GM12878 (cell line): ENCODE measurements around the gene PEAR1. TPM values are rescaled to one million over a fixed set of nuclear protein-coding genes. Genes with fewer than 3 reads are reported as not detected.

Source experiments
- ATAC-seq: fragments of 200-7000 bp; cut with Tn5 transposase; 3 replicates; pipeline ENCODE4 v1.9.1; 2020; ENCODE audit warnings: mild to moderate bottlenecking, moderate library complexity
- BruUV-seq: library from RNA; stranded (reverse); fragments of 400-500 nt; replicated peaks from 2 replicates; lab custom pipeline; 2021; lab: Mats Ljungman, UMichigan
- CTCF ChIA-PET: fragments of 300-600 bp; sonication (Branson Sonifier 250); formaldehyde crosslinking; extraction: SDS; loops from one replicate; lab custom pipeline; 2021; ENCODE audit warnings: inconsistent platforms; lab: Yijun Ruan, JAX
- POLR2A ChIA-PET: fragments of 350-600 bp; formaldehyde crosslinking; extraction: SDS; loops from one replicate; lab custom pipeline; 2021; ENCODE audit warnings: inconsistent platforms; lab: Charles Lee
- RAD21 ChIA-PET: fragments of 300-600 bp; sonication (Branson Sonifier 250); formaldehyde crosslinking; loops from one replicate; lab custom pipeline; 2023; ENCODE audit warnings: antibody characterized with exemption; ENCODE audit not compliant: unreplicated experiment; lab: Charles Lee
- SMC1A ChIA-PET: fragments of 300-600 bp; sonication (Branson Sonifier 250); formaldehyde crosslinking; loops from one replicate; lab custom pipeline; 2023; ENCODE audit not compliant: unreplicated experiment, uncharacterized antibody; lab: Charles Lee
- DNase-seq: peaks from one replicate; pipeline ENCODE4 v3.0.0-alpha.2; 2011; ENCODE audit warnings: low read depth, low spot score
- FAIRE-seq: peaks from 3 replicates; lab custom pipeline; 2011; peaks lifted over from hg19 to GRCh38; lab: Jason Lieb, UNC
- H2AFZ ChIP-seq: 2 replicates; pipeline ENCODE4 v1.6.0; 2011; ENCODE audit warnings: low read depth, low read length, control low read depth; ENCODE audit not compliant: control insufficient read depth
- H3K27ac ChIP-seq: 2 replicates; pipeline ENCODE4 v1.5.1; 2011; ENCODE audit warnings: control low read depth; ENCODE audit not compliant: control insufficient read depth, insufficient read depth
- H3K27me3 ChIP-seq, 2 experiments: replicated peaks in 1 of 2; 2 replicates each; pipeline versions ENCODE4 v1.6.0 to v1.6.1; 2011; ENCODE audit warnings: low read length in 1 of 2; ENCODE audit not compliant: control insufficient read depth in 2 of 2, insufficient read depth in 2 of 2
- H3K36me3 ChIP-seq, 2 experiments: 2 replicates each; pipeline ENCODE4 v1.5.1; 2011; ENCODE audit warnings: low read length in 1 of 2; ENCODE audit not compliant: control insufficient read depth in 2 of 2, insufficient read depth in 2 of 2
- H3K4me1 ChIP-seq: 2 replicates; pipeline ENCODE4 v1.6.1; 2011; ENCODE audit warnings: mild to moderate bottlenecking, low read length, moderate library complexity, mixed read lengths; ENCODE audit not compliant: control insufficient read depth, insufficient read depth
- H3K4me2 ChIP-seq: 2 replicates; pipeline ENCODE4 v1.6.0; 2011; ENCODE audit warnings: control low read depth; ENCODE audit not compliant: control insufficient read depth, insufficient read depth
- H3K4me3 ChIP-seq: fragments of 200-600 bp; sonication (generic); 2 replicates; pipeline ENCODE4 v1.5.1; 2016
- H3K79me2 ChIP-seq: 2 replicates; pipeline ENCODE4 v1.6.0; 2011; ENCODE audit warnings: low read length; ENCODE audit not compliant: control insufficient read depth, insufficient read depth
- H3K9ac ChIP-seq: 2 replicates; pipeline ENCODE4 v1.8.0; 2011; ENCODE audit warnings: low read length, control low read depth, mixed read lengths; ENCODE audit not compliant: control insufficient read depth, insufficient read depth
- H3K9me3 ChIP-seq: replicated peaks from 3 replicates; pipeline ENCODE4 v1.5.1; 2011; ENCODE audit warnings: mild to moderate bottlenecking, low read length; ENCODE audit not compliant: control insufficient read depth, insufficient read depth
- H4K20me1 ChIP-seq: 2 replicates; pipeline ENCODE4 v1.6.0; 2011; ENCODE audit not compliant: control insufficient read depth, insufficient read depth
- ASH2L ChIP-seq: fragments of 300-600, 200-600 bp; sonication (generic); IDR thresholded peaks from 2 replicates; pipeline ENCODE4 v1.6.1; 2017; ENCODE audit warnings: low read depth, mild to moderate bottlenecking, borderline replicate concordance
- CHD4 ChIP-seq: fragments of 200-600 bp; sonication (generic); IDR thresholded peaks from 2 replicates; pipeline ENCODE4 v1.6.1; 2016; ENCODE audit warnings: mild to moderate bottlenecking
- JUNB ChIP-seq: IDR thresholded peaks from 2 replicates; pipeline ENCODE4 v1.6.1; 2016; ENCODE audit warnings: antibody characterized with exemption, mild to moderate bottlenecking
- MTA3 ChIP-seq: IDR thresholded peaks from 2 replicates; pipeline ENCODE4 v1.6.1; 2012; ENCODE audit warnings: low read length, inconsistent platforms, borderline replicate concordance
- MYB ChIP-seq: fragments of 150-350 bp; IDR thresholded peaks from 2 replicates; pipeline ENCODE4 v1.6.1; 2014; ENCODE audit warnings: mild to moderate bottlenecking, low read depth, low read length, borderline replicate concordance
- MYC ChIP-seq: IDR thresholded peaks from 2 replicates; pipeline ENCODE4 v1.6.1; 2011; ENCODE audit warnings: mild to moderate bottlenecking, low read length, moderate library complexity, inconsistent platforms; ENCODE audit not compliant: insufficient read depth, insufficient replicate concordance, insufficient read length, severe bottlenecking
- POLR2AphosphoS2 ChIP-seq: IDR thresholded peaks from 2 replicates; pipeline ENCODE4 v1.6.1; 2011; ENCODE audit warnings: low read depth, mild to moderate bottlenecking, low read length, improper control_type of control experiment, moderate library complexity
- POU2F2 ChIP-seq: IDR thresholded peaks from 3 replicates; pipeline ENCODE4 v1.6.1; 2011; ENCODE audit warnings: low read depth, mild to moderate bottlenecking, low read length, borderline replicate concordance
- RBBP5 ChIP-seq: fragments of 200-600 bp; sonication (generic); conservative IDR thresholded peaks from 2 replicates; pipeline ENCODE4 v1.6.1; 2016
- SMARCA5 ChIP-seq: fragments of 450-650 bp; IDR thresholded peaks from 2 replicates; pipeline ENCODE4 v1.6.1; 2017; ENCODE audit warnings: mild to moderate bottlenecking
- SP1 ChIP-seq: IDR thresholded peaks from one replicate; pipeline ENCODE4 v1.6.1; 2011; ENCODE audit warnings: low read depth, low read length
- WRNIP1 ChIP-seq: IDR thresholded peaks from 2 replicates; pipeline ENCODE4 v1.6.1; 2011; ENCODE audit warnings: low read depth, low read length, improper control_type of control experiment, borderline replicate concordance
- WGBS: methylation state at CpG from one replicate; pipeline ENCODE4 v1.1.6; 2016; ENCODE audit warnings: low lambda C conversion rate; ENCODE audit not compliant: insufficient replicate concordance, insufficient coverage; ENCODE audit errors: missing lambda C conversion rate; 5-methylcytosine and 5-hydroxymethylcytosine counted together
- in situ Hi-C: fragments of 300-500 bp; cut with MboI; formaldehyde crosslinking; loops from 9 replicates; pipeline ENCODE4 v1.14.3; 2018; ENCODE audit warnings: mixed read lengths
- intact Hi-C: fragments of 100-400 bp; cut with micrococcal nuclease; formaldehyde crosslinking; loops from one replicate; pipeline ENCODE4 v1.14.2; 2022; ENCODE audit not compliant: unreplicated experiment
- polyA plus RNA-seq, 11 experiments: library from polyadenylated mRNA; depleted of rRNA in 4 of 11; unstranded in 6 of 11; stranded (reverse) in 5 of 11; fragments of >200 nt; fragmentation: Nextera tagmentation in 4 of 11; fragmentation: Illumina TruSeq in 1 of 11; extraction: Ambion mirVana in 4 of 11; extraction: Trizol in 1 of 11; gene quantifications; 1 replicate in 1 of 11; 2 replicates in 10 of 11; pipeline versions ENCODE4 v1.2.1 to v1.2.3, GENCODE V29; 2011 to 2016; ENCODE audit warnings: inconsistent platforms in 2 of 11, missing spikeins in 2 of 11, low read depth in 1 of 11
- total RNA-seq, 4 experiments: library from RNA; depleted of rRNA in 3 of 4; stranded (reverse); fragments of >200 nt in 3 of 4; fragmentation: Illumina TruSeq in 1 of 4; extraction: Trizol in 1 of 4; gene quantifications; 2 replicates each; pipeline versions ENCODE4 v1.2.1 to v1.2.3, GENCODE V29; 2013 to 2021

Gene PEAR1
- total and polyA plus RNA-seq, 10 of the 15 experiments (the other 5 are each of a cell fraction or from before 2014, with no cell fraction given): not detected

DNA sequence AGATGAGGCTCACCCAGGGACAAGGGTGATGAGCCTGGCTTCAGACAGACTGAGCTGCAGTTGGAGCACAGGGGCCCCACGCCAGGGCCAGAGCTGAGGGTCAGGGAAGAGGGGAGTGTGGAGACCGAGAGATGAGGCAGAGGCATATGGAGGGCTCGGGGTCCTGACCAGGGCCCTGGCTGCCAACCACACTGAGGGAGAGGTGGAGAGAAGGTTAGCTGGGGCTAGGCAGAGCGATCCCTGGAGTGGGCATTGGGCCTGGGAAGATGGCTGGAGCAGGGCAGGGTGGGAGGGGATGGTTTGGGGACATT, 8.0 kb downstream of the PEAR1 start:
- TF ChIP-seq SP1 (no peak), RBBP5 (no peak), POLR2AphosphoS2 (no peak), WRNIP1 (no peak)
- TF ChIP-seq, all 136 proteins: peak for 0
- ATAC-seq (no peak), DNase-seq (no peak), FAIRE-seq (no peak)
- H2AFZ ChIP-seq: no peak overlapping the region
- H3K4me1 ChIP-seq: no peaks in the 10 kb centered on the region
- H3K36me3 ChIP-seq: no peaks in the 10 kb centered on the region
- H3K27ac ChIP-seq: no peak overlapping the region
- no peak overlapping the region for H3K4me2 ChIP-seq
- no peaks in the 10 kb centered on the region for H4K20me1 ChIP-seq
- intact Hi-C loops (no loop called here), in situ Hi-C loops (no loop called here)
- BruUV-seq: no TSS peak
- H3K9me3 ChIP-seq: no peaks in the 10 kb centered on the region
- RAD21 ChIA-PET: interaction anchor here (1.2 kb wide), 1 partner anchor 176 kb away, joined by 3 read pairs; no protein-coding TSS in a partner anchor
- SMC1A ChIA-PET: interaction anchor here (0.5 to 1.1 kb wide), 2 partner anchors 143 to 173 kb away, joined by 3 read pairs; no protein-coding TSS in a partner anchor
- H3K79me2 ChIP-seq: no peaks in the 10 kb centered on the region
- peaks cover 0 to 6% of the 10 kb centered on the region in 2 experiments; a peak in 3 of 4 replicates for H3K27me3 ChIP-seq
- no peak overlapping the region for H3K9ac ChIP-seq
- WGBS: 0% methylated on average over 4 of the region's 4 CpGs
- H3K4me3 ChIP-seq: no peak overlapping the region
- CTCF ChIA-PET: interaction anchor here (0.7 to 1.6 kb wide), 2 partner anchors 42 to 63 kb away, joined by 3 to 4 read pairs; no protein-coding TSS in a partner anchor
- POLR2A ChIA-PET: no interaction called here

DNA sequence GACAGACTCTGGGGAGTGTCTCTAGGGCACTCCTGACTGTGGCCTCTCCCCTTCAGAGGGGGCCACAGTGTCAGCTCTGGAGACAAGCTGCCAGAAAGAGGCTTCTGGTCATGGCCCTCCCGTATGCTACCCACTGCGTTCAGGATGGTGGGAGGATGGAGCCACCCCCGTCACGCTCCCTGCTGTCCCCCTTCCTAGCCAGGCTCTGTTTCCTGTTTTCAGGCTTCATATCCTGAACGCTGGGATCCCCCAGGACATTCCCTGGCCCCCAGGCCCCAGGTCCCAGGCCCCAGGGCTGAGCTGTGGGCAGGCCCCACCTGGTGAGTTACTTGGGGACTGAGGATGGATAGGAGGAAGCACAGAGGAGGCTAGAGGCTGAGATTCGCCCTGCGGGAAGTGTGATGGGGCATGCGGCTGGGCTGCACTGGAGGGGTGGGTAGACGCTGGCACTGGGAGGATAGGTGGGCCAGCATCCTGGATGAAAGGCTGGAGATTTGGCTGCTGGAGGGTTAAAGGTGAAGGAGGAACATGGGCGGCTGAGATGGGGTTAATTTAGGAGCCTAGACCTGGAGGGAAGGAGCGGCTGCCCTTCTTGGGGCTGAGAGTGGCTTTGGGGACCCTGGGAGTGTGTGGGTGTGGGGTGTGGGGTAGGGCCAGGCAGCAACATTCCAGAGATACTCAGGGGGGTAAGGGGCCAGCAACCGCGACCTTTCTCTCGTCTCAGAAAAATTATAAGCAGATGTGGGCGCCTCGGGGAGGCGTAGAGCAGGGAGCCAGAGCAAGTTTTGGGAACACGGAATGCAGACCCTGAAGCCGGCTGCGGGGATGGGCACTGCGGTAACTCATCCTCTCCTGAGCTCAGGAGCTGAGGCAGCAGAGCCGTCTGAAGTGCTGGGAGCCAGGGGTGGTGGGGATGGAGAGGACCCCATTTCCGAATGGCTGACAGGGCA, 8.7 kb downstream of the PEAR1 start:
- intact Hi-C loops (no loop called here), in situ Hi-C loops (no loop called here)
- Histone ChIP-seq H3K36me3 (no peaks in the 10 kb centered on the region), H3K27me3 (peaks cover 0 to 6% of the 10 kb centered on the region in 2 experiments; a peak in 3 of 4 replicates), H3K4me3 (no peak overlapping the region), H3K9ac (no peak overlapping the region), H3K79me2 (no peaks in the 10 kb centered on the region), H3K9me3 (no peaks in the 10 kb centered on the region), H3K4me2 (no peak overlapping the region), H2AFZ (no peak overlapping the region), H3K4me1 (no peaks in the 10 kb centered on the region), H4K20me1 (no peaks in the 10 kb centered on the region), H3K27ac (no peak overlapping the region)
- RAD21 ChIA-PET: interaction anchor here (1.2 kb wide), 1 partner anchor 177 kb away, joined by 3 read pairs; no protein-coding TSS in a partner anchor
- no peak for TF ChIP-seq MTA3
- no peak for TF ChIP-seq MYB
- no peak for TF ChIP-seq ASH2L
- no peak for TF ChIP-seq JUNB
- no peak for TF ChIP-seq POU2F2
- no peak for TF ChIP-seq CHD4
- TF ChIP-seq SMARCA5: no peak
- no peak for TF ChIP-seq MYC
- no peak for ATAC-seq
- no peak for DNase-seq
- BruUV-seq: no TSS peak
- CTCF ChIA-PET: interaction anchor here (1.6 kb wide), 1 partner anchor 64 kb away, joined by 4 read pairs; no protein-coding TSS in a partner anchor
- no peak for FAIRE-seq
- POLR2A ChIA-PET: no interaction called here
- 42% methylated on average over 22 of the region's 23 CpGs for WGBS
- SMC1A ChIA-PET: interaction anchor here (0.5 to 1.1 kb wide), 2 partner anchors 143 to 172 kb away, joined by 3 read pairs; no protein-coding TSS in a partner anchor
